ENCODE results near the gene PAX8.
"Not testable (repeated sequence)": the region's sequence is repeated elsewhere in the genome, so short reads cannot be mapped to it uniquely, and the experiment has no call there.

PAX8 gene

DNA sequence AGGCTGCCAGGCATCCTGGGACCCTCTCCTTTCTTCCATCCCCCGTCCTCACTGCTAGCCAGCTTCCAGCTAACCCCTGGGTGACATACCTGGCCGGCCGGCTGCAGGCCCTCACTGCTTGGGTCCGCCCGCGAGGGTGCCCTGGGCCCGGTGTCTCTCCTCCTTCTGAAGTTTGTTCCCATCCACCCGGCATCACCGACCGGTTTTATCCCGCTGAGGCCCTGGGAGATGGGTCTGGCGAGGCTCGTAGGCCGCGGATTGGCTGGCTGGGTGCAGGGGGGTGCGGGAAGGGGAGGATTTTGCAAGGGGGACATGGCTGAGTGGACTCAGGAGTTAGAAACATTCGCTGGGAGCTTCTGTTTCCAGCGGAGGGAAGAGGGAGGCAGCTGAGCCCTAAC lies at the start of gene PAX8:
Gene PAX8, minus strand, starts transcription at position 180 of the 398 bp plus-strand sequence. CDS start 527 bp downstream, outside the sequence.
- no peak for DNase-seq (ENCODE audit: extremely low read depth in 1 of 2, low read depth in 1 of 2)

GRCh38 chr2:113328043-113328442 lies 49.3 kb upstream of the PAX8 start:
- no peak for DNase-seq (ENCODE audit: extremely low read depth in 1 of 2, low read depth in 1 of 2)

- DNase-seq (ENCODE audit: extremely low read depth in 1 of 2, low read depth in 1 of 2) = not testable (repeated sequence)
Measured at GRCh38 chr2:113325161-113325731, 46.5 kb upstream of the PAX8 start.

DNA sequence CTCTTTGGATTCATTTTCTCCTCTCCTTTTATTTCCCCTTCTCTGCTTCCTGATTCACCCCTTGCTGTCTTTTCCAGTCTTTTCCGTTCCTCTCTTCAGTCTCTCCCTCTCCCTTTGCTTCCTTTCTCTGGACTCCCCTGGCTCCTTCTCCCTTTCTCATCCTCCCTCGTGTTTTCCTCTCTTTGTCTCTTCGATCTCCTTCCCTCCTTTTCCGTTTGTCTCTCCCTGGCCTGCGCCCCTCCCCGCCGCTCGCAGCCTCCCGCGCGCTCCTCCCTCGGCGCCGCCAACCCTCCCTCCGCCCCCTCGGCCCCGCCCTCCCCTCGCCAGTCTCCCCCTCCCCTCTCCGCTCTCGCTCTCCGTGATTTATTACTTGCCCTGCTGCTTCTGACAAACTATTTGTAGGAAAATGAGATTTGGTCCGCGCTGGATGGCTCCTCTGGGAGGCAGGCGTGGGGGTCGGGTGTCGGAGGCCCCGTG lies 46.0 kb upstream of the PAX8 start:
- DNase-seq (ENCODE audit: extremely low read depth in 1 of 2, low read depth in 1 of 2) = peak in 1 of 2 donors; percentile 14

DNA sequence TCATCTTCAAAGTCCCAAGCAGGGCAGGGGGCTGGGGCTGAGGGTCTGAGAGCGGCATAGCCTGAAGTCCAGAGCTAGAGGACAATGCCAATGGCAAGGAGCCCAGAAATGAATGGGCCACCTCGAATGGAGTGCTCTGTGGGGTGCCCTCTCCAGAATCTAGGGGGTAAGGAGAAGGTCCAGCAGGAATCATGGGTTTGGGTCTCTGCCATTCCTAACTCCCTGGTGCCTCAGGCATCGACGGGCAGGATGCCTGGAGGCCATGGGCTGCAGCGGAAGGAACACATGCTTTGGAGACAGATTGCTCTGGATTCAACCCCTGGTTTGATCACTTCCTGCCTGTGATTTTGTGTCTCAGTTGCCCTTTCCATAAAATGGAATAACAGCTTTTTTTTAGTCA lies 44.4 kb upstream of the PAX8 start:
- not testable (repeated sequence) for DNase-seq (ENCODE audit: extremely low read depth in 1 of 2, low read depth in 1 of 2)

GRCh38 chr2:113320106-113320505 lies 41.4 kb upstream of the PAX8 start:
- DNase-seq (ENCODE audit: extremely low read depth in 1 of 2, low read depth in 1 of 2) = not testable (repeated sequence)

- not testable (repeated sequence) for DNase-seq (ENCODE audit: extremely low read depth in 1 of 2, low read depth in 1 of 2)
Measured at GRCh38 chr2:113318941-113319340, 40.2 kb upstream of the PAX8 start.

DNA sequence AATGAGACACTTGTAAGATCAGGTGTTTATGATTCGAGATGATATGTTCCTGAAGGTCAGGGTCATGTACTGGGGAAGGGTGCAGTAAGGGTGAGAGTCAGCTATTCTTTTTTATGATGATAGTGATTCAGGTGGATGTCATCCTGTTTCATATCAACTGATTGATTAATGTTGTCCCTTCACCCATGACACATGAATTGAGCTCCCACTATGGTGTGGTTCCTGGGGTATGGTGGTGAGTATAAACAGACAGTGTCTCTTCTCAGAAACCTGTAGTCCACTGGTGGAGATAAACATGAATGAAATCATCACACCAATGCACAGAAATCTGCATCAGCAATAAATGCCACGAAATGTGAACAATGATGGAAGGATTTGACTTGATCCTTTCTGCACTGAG lies 37.4 kb upstream of the PAX8 start:
- no peak for DNase-seq (ENCODE audit: extremely low read depth in 1 of 2, low read depth in 1 of 2)

DNA sequence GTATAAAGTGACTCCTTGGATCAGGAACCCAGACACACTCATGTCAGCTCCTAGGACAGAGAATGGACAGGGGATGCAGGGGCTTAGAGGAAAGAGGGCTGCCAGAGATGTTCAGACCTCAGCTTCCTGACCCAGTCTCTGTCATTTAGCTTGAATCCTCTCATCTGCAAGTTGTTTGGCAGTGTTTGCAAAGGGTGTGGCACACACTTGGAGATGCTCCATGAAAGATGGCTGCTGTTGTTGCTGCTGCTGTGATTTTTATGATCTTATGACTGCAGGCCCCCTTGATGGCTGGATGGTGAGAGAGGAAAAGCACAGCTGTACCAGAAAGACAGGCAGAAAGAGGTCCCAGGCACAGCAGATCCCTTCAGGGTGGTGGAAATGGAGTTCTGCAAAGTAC lies 35.9 kb upstream of the PAX8 start:
- DNase-seq (ENCODE audit: extremely low read depth in 1 of 2, low read depth in 1 of 2) = not testable (repeated sequence)

DNA sequence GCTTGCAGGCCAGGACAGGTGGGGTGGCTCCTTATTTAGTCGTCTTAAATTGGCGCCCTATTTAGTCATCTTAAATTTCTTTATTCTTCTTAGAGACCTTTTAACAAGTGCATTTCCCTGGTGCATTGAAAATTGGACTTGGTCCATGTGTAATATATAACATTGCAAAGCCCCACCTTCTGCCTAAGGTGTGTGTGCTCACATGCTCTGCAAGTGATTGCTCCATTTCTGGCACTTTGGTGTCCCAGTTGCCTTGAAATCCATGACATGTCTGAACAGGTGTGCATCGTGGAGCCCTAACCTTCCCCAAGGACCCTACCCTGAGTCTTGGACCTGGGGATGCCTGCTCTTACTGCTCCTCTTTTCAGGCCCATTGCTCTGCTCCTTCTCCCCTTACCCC lies 35.5 kb upstream of the PAX8 start:
- DNase-seq (ENCODE audit: extremely low read depth in 1 of 2, low read depth in 1 of 2) = not testable (repeated sequence)

DNA sequence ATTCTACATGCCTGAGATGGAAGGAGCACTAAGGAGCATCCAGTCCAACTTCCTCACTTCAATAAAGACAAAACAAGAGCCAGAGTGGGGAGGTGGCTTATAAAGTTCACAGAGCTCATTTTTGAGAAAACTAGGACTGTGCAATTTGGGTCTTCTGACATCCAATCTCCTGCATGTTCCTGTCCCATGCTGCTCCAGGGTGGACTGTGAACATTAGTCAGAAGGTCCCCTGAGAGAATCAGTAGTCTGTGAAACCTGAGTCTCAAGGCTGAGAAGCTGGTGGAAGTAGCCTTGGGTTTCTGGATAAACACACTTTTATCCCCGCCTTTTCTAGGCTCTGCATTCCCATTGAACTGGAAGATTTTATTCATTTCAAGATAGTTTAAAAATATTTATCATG lies 33.1 kb upstream of the PAX8 start:
- DNase-seq (ENCODE audit: extremely low read depth in 1 of 2, low read depth in 1 of 2) = not testable (repeated sequence)

GRCh38 chr2:113311191-113311590 lies 32.5 kb upstream of the PAX8 start:
- not testable (repeated sequence) for DNase-seq (ENCODE audit: extremely low read depth in 1 of 2, low read depth in 1 of 2)

DNA sequence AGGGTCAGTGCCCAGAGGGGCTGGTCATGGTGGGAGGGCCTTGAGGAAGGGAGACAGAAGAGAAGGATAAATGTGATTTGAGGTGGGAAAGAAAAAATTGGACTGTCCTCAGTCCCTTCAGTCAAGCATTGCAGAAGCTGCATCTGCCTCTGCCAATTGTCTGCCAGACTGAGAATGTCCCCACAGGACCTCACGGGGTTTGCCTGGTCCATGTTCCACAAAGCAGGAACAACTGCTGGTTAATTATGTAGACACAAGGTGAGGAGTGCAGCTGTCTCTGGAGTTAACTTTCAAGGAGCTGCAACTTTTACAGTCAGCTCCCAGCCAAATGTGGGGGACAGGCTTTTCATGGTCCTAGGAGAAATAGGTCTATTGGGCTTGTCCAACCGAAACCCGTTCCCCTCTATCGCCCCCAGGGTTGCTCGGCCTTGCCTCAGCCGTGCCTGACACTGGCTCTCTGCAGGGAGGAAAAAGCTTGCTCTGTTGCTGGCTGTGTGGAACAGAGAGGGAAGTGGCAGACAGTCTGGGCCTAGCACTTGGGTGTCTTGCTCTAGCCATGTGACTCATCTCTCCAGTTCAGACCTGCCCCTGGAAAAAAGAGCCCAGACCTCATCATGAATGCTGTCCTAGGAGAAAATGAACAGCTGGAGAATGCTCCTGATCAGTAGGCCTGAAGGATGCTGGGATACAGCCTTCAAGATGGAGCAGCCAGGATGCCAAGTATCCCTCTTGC lies 31.1 kb upstream of the PAX8 start:
- DNase-seq (ENCODE audit: extremely low read depth in 1 of 2, low read depth in 1 of 2) = no peak

DNA sequence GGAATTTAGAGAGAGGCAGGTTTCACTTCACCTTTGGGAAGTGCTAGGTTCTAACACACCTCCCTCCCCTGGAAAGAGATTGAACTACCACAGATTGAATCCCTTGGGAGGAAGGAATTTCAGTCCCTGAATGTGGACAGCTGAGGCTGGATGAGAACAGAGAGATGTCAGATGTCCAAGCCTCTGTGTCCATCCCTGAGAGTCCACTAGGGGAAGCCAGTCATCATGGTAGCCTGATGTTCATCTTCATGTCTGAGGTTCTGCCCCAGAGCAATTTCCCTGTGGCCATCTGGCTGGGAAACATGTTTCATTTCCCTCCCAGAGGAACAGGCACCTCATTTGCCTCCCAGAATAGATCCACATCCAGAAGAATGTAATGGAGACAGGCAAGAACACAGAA lies 30.1 kb upstream of the PAX8 start:
- DNase-seq (ENCODE audit: extremely low read depth in 1 of 2, low read depth in 1 of 2) = not testable (repeated sequence)

DNA sequence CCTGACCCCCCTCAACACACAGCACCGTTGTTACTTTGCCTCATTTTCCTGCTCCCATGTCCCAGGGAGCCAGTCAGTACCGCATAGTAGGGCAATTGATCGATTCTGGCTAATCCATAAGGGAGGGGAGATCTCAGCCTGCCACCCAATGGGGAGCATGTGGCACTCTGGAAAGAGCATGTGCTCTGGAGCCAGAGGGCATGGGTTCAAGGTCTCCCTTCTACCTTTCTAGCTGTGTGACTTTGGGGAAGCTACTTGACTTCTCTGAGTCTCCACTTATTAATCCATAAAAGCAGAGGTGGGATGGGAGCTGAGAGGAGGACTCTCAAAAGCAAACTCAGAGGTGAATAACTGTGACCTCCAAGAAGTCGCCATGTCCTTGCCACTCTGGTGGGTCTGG lies 27.5 kb upstream of the PAX8 start:
- DNase-seq (ENCODE audit: extremely low read depth in 1 of 2, low read depth in 1 of 2) = not testable (repeated sequence)

GRCh38 chr2:113305749-113306148 lies 27.0 kb upstream of the PAX8 start:
- not testable (repeated sequence) for DNase-seq (ENCODE audit: extremely low read depth in 1 of 2, low read depth in 1 of 2)

GRCh38 chr2:113305146-113305545 lies 26.4 kb upstream of the PAX8 start:
- no peak for DNase-seq (ENCODE audit: extremely low read depth in 1 of 2, low read depth in 1 of 2)

DNA sequence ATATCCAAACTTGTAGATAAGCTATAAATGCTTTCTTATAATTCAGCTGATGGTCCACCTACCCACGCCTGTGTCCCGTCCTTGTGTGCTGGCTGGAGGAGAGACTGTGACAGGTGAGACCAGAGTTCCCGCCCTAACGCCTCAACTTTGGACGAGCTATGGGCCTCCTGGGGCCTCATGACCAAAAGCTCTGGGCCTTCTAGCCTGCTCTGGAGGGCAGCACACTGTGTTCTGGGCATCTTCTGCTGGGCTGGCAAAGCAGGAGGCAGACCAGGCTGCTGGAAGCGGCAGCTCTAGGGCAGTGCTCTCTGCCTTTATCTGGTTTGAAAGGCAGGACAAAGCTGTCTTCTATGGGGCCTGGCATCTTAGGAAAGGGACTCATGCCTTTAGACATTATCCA lies 26.0 kb upstream of the PAX8 start:
- no peak for DNase-seq (ENCODE audit: extremely low read depth in 1 of 2, low read depth in 1 of 2)

DNA sequence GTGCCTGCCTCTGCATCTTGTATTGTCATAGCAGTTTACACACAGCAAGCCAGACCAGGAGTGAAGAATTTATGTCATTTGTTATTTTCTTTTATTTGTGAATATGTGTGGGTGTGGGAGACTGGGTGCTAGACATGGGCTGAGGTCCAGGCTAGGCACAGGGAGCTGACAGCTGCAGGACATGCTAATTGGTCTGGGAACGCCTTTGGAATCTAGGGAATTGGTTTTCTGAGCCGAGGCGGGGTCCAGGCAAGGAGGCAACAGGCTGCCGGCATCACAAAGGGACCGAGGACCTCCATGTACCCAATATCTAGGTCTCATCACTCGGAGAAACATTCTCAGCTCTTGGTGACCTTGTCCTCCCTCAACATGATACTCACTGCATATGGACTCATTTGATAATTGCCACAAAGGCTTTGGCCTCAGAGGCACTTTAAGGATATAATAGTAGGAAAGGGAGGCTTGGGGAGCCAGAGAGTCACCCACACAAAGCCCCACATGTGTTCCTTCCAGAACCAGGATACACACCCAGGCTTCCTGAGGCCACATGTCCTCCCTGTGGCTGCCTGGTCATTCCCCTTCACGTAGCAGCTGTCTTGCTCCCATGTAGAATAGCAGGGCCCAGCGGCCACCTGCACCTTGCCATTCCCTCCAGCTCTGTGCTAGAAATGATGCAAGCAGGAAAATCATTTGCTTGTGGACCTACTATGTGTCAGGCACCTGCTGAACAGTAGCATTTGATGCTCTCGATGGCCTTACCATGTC lies 23.7 kb upstream of the PAX8 start:
- DNase-seq (ENCODE audit: extremely low read depth in 1 of 2, low read depth in 1 of 2) = not testable (repeated sequence)

DNA sequence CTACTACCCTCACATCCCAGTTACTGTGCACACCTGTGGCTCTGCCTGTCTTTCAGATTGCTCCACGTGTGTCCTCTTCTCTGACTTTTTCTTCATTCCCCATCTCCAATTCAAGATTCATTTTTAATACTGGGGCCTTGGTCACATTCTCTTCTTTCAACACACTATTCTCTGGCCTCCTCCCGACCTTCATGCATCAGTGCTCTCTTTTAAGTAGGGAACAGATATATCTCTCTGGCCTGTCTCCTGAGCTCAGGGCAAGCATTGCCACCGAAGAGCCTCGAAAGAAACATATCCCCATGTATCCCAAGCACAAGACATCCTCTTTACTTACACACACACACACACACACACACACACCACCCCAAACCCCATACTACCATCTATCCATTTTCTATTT lies 21.6 kb upstream of the PAX8 start:
- no peak for DNase-seq (ENCODE audit: extremely low read depth in 1 of 2, low read depth in 1 of 2)

DNA sequence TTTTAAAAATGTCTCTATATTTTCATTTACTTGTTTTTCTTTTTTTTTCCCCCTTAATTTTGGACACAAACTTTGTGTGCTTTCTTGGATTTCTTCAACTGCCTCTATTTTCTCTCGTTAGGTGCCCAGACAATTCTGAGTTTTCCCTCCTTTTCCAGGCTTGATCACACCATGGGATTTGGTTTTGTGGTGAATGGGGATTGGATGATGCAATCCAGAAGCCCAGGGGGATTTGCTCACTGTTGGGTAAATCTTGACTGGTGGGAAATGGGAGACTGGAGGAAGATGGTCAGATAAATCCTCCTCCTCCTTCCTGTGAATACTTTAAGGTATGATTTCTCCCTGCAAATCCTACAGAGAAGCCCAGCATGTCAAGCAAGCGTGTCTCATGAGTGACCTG lies 19.5 kb upstream of the PAX8 start:
- no peak for DNase-seq (ENCODE audit: extremely low read depth in 1 of 2, low read depth in 1 of 2)

DNA sequence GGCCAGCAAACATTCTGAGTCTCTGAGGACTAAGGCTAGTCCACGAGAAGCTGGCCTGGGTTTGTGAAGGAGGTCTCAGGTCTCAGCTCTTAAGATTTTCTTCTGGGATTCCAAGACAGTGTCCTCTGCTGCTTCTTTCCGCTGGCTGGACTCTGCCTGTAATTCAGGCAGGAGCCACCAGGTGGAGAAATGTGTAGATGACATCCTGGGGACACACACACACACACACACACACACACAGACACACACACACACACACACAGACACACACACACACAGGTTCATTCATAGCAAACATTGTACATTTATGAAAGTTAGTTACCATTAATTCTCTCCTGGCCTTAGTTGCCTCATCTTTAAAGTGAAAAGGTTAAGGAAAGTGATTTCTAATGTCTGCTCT lies 18.9 kb upstream of the PAX8 start:
- DNase-seq (ENCODE audit: extremely low read depth in 1 of 2, low read depth in 1 of 2) = not testable (repeated sequence)

Measured in stimulated activated CD8-positive, alpha-beta memory T cell treated with anti-CD3 and anti-CD28 coated beads, Interleukin-7, amount 100 ng/mL, for 48 hours (primary cell).